Psoas muscle (tissue), 8 donors: ENCODE data around the gene DDAH1. TPM values are rescaled to one million over a fixed set of nuclear protein-coding genes. Genes with fewer than 3 reads are reported as not detected.

Source experiments
- ATAC-seq, 4 donors: fragments of 200-7000 bp; cut with Tn5 transposase; one replicate each; pipeline ENCODE4 v1.9.1; 2020; ENCODE audit warnings: moderate library complexity in 3 of 4, mild to moderate bottlenecking in 2 of 4
- DNase-seq, 2 donors: peaks; one replicate each; pipeline ENCODE4 v3.0.0-alpha.2; 2020
- H3K27ac ChIP-seq: fragments of 200-600 bp; one replicate; pipeline ENCODE4 v1.8.0; 2022
- H3K27me3 ChIP-seq, 3 donors: fragments of 200-600 bp in 1 of 3; one replicate each; pipeline versions ENCODE4 v1.6.1 to v1.8.0; 2013 to 2022; ENCODE audit warnings: low read length in 2 of 3, mild to moderate bottlenecking in 2 of 3, moderate library complexity in 1 of 3; ENCODE audit not compliant: insufficient read depth in 3 of 3
- H3K36me3 ChIP-seq, 2 donors: fragments of 200-600 bp in 1 of 2; one replicate each; pipeline versions ENCODE4 v1.6.1 to v1.8.0; 2013 to 2022; ENCODE audit warnings: low read depth in 1 of 2, mild to moderate bottlenecking in 1 of 2, moderate library complexity in 1 of 2; ENCODE audit not compliant: insufficient read depth in 1 of 2
- H3K4me1 ChIP-seq: fragments of 200-600 bp; one replicate; pipeline ENCODE4 v1.8.0; 2022
- H3K4me3 ChIP-seq: fragments of 200-600 bp; one replicate; pipeline ENCODE4 v1.8.0; 2022; ENCODE audit warnings: mild to moderate bottlenecking
- H3K9me3 ChIP-seq: fragments of 200-600 bp; one replicate; pipeline ENCODE4 v1.8.0; 2022
- CTCF ChIP-seq: fragments of 200-600 bp; IDR thresholded peaks from one replicate; pipeline ENCODE4 v1.8.0; 2022; ENCODE audit warnings: antibody characterized with exemption
- WGBS, 3 donors: extraction: QIAGEN DNeasy Blood & Tissue Kit; methylation state at CpG; one replicate each; pipeline versions ENCODE4 v1.1.6 to v1.1.7; 2013; 5-methylcytosine and 5-hydroxymethylcytosine counted together
- intact Hi-C, 2 donors: fragments of 100-400 bp; cut with DNase I; formaldehyde crosslinking; loops; one replicate each; pipeline versions ENCODE4 v1.11.0 to v1.14.2; 2022
- polyA plus RNA-seq, 3 donors: library from polyadenylated mRNA; stranded (reverse); fragments of 200-250 nt; gene quantifications; one replicate each; pipeline ENCODE4 v1.2.3, GENCODE V29; 2013
- total RNA-seq, 4 donors: library from RNA; stranded (reverse); fragmentation: NEBNext Ultra II Directional in 2 of 4; extraction: Animal tissue kit (Norgen Biotek cat#: 25700) in 2 of 4; gene quantifications; one replicate each; pipeline versions ENCODE4 v1.2.1 to v1.2.4, GENCODE V29; 2021 to 2023
- donor health status: healthy with polysubstance abuse.
- donor health status: DM: no; HTN: no; CAD: no; lungs with moderate emphysema.
- donor health status: Bipolar disorder and iron deficiency.
- donor health status: healthy.
- donor health status: DM: yes; HTN: yes; CAD: no.
- donor health status: DM: no; HTN: no; CAD: no.
- donor health status: DM: no; HTN: no; CAD: no.
- donor health status: DM: yes; HTN: yes; CAD: no.

Gene DDAH1
- total and polyA plus RNA-seq, 7 donors: 2.1 to 53.6 (median 8.2) TPM

DNA sequence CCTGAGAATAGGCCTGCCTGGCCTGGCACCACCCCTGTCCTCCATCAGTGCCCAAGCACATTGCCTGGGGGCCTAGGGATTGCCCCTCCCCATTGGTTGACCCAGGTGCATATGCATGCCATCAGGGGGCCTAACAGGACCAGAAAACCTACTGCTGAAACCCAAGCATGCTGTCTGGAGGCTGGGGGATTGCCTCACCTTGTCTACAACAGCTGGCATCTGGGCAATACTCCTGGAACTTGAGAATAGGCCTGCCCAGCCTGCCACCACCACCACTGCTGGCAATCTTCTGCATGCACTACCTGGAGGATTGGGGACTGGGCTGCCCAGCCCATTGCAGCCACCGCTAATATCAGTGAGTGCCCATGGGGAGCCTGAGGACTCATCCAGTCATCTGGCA is 132.4 kb downstream of the DDAH1 start:
- peak in 3 of 4 donors; percentile 29 to 55 (median 45) for ATAC-seq

DNA sequence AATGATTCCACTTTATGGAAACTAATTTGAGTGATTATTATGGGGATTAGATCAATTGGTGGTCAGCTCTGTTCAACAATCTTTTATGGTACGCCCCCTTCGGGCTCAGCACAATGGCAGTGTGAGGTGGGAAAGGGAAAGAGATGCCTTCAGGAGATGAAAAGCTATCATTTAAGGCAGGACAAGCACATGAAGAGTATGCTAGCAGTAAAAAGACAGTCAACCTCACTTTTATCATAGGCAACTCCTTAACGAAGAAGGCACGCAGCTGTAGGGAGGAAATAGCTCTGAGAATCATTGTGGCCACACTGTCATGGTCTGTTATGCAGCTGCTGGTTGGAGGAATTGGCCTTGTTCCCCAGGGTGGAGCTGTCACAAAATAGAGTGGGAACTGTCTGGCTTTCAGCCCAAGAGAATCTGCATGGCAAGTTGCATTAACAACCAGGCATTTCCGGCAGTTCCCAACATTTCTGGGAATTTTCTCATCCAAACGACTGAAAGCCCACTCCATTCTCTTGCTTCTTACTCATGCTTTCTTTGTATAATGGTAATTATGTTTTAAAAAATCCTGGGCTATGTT is 134.2 kb downstream of the DDAH1 start:
- H3K27me3 ChIP-seq: no peaks in the 10 kb centered on the region
- WGBS, 3 donors: 23 to 34% (median 24%) methylated on average over 6 of the region's 6 CpGs
- H3K9me3 ChIP-seq: no peaks in the 10 kb centered on the region
- no peak overlapping the region for H3K4me3 ChIP-seq
- peak; percentile 78 to 88 (median 83) for ATAC-seq
- TF ChIP-seq CTCF: no peak
- no peaks in the 10 kb centered on the region for H3K36me3 ChIP-seq
- peaks cover 26% of the 10 kb centered on the region for H3K4me1 ChIP-seq
- intact Hi-C loops: no loop called here
- peak overlapping the region; percentile 83 for H3K27ac ChIP-seq
- peak in 1 of 2 donors; percentile 35 for DNase-seq

More for the DNA sequence above, 132.4 kb downstream of the DDAH1 start:
- intact Hi-C loops: no loop called here
- Histone ChIP-seq H3K27me3 (no peaks in the 10 kb centered on the region), H3K4me3 (no peak overlapping the region), H3K4me1 (peaks cover 26% of the 10 kb centered on the region), H3K27ac (no peak overlapping the region), H3K9me3 (no peaks in the 10 kb centered on the region), H3K36me3 (no peaks in the 10 kb centered on the region)
- WGBS, 3 donors: 93 to 100% (median 100%) methylated on average over 1 of the region's 1 CpG
- DNase-seq: no peak
- no peak for TF ChIP-seq CTCF

- WGBS, 3 donors: 16 to 24% (median 22%) methylated on average over 3 of the region's 3 CpGs
- intact Hi-C loops: no loop called here
Observed at GRCh38 chr1:85330214-85330631, 134.7 kb downstream of the DDAH1 start.

GRCh38 chr1:85328713-85329397 is 136.1 kb downstream of the DDAH1 start:
- H3K27ac ChIP-seq: peak overlapping the region; percentile 83
- DNase-seq (peak in 1 of 2 donors; percentile 33), ATAC-seq (peak; percentile 20 to 48 (median 46))
- no peaks in the 10 kb centered on the region for H3K27me3 ChIP-seq
- TF ChIP-seq CTCF: no peak
- H3K4me1 ChIP-seq: peaks cover 26% of the 10 kb centered on the region
- H3K4me3 ChIP-seq: no peak overlapping the region
- intact Hi-C loops: no loop called here
- no peaks in the 10 kb centered on the region for H3K9me3 ChIP-seq
- H3K36me3 ChIP-seq: no peaks in the 10 kb centered on the region
- WGBS, 3 donors: 44 to 64% (median 45%) methylated on average over 3 of the region's 3 CpGs

More at GRCh38 chr1:85330214-85330631, 134.7 kb downstream of the DDAH1 start:
- DNase-seq (no peak), ATAC-seq (peak; percentile 40 to 68 (median 57))
- Histone ChIP-seq H3K27ac (peak overlapping the region; percentile 83), H3K36me3 (no peaks in the 10 kb centered on the region), H3K4me3 (no peak overlapping the region), H3K9me3 (no peaks in the 10 kb centered on the region), H3K4me1 (peaks cover 26% of the 10 kb centered on the region), H3K27me3 (no peaks in the 10 kb centered on the region)
- no peak for TF ChIP-seq CTCF
